Right renal cortex interstitium (tissue), 3 donors: Measurements from ENCODE around the gene ARTN. TPM values are rescaled to one million over a fixed set of nuclear protein-coding genes. Genes with fewer than 3 reads are reported as not detected.

Experiments used
- DNase-seq, 3 donors: peaks; one replicate each; pipeline ENCODE4 v3.0.0-alpha.2; 2013; ENCODE audit warnings: low read depth in 3 of 3, low spot score in 2 of 3
- polyA plus RNA-seq, 3 donors: library from polyadenylated mRNA; unstranded; fragments of 120-200 nt; gene quantifications; one replicate each; pipeline ENCODE4 v1.2.1, GENCODE V29; 2013; ENCODE audit not compliant: insufficient read length in 3 of 3

ARTN gene
- polyA plus RNA-seq, 3 donors: 1.7 to 1.9 (median 1.7) TPM

- DNase-seq: no peak
Observed at GRCh38 chr1:43982241-43982640, 48.6 kb downstream of the ARTN start.

GRCh38 chr1:43982808-43983207 lies 49.2 kb downstream of the ARTN start:
- DNase-seq: no peak

- DNase-seq: no peak
Observed at GRCh38 chr1:43983253-43983899, 49.8 kb downstream of the ARTN start.

- DNase-seq: no peak
Observed at GRCh38 chr1:43984855-43985254, 51.3 kb downstream of the ARTN start.

GRCh38 chr1:43985984-43986595 lies 52.5 kb downstream of the ARTN start:
- DNase-seq: no peak

- no peak for DNase-seq
Observed at GRCh38 chr1:43986712-43987111, 53.1 kb downstream of the ARTN start.

Other genes starting within 250 kb of the ARTN start
- gene ST3GAL3, start 226.3 kb upstream of the ARTN start, polyA plus RNA-seq: 10 to 100 TPM; 17.6 to 21.6 (median 19.5) TPM
- 10 to 100 TPM; 33.6 to 36.0 (median 35.6) TPM for gene IPO13, start 13.1 kb downstream of the ARTN start, polyA plus RNA-seq
- gene DPH2, start 36.2 kb downstream of the ARTN start, polyA plus RNA-seq: 10 to 100 TPM; 21.5 to 22.3 (median 21.9) TPM
- gene ATP6V0B, start 41.2 kb downstream of the ARTN start, polyA plus RNA-seq: 100 to 1,000 TPM; 134 to 150 (median 144) TPM
- 10 to 100 TPM; 34.6 to 39.8 (median 37.2) TPM for gene B4GALT2, start 45.4 kb downstream of the ARTN start, polyA plus RNA-seq
- gene CCDC24, start 57.8 kb downstream of the ARTN start, polyA plus RNA-seq: 10 to 100 TPM; 14.4 to 15.8 (median 14.6) TPM
- gene SLC6A9, start 97.7 kb downstream of the ARTN start, polyA plus RNA-seq: 1 to 10 TPM; 5.4 to 6.3 (median 6.1) TPM
- not detected for gene KLF17, start 185.0 kb downstream of the ARTN start, polyA plus RNA-seq
- gene KLF18, start 207.8 kb downstream of the ARTN start, polyA plus RNA-seq: not detected